Coronary artery (tissue), 2 donors: Measurements from ENCODE around the gene PLEKHG3.
"Not testable (repeated sequence)": the region's sequence is repeated elsewhere in the genome, so short reads cannot be mapped to it uniquely, and the experiment has no call there.

Source experiments
- DNase-seq: peaks from one replicate; pipeline ENCODE4 v3.0.0-alpha.2; 2017; ENCODE audit warnings: low spot score
- H3K27ac ChIP-seq, 2 donors: fragments of 200-600 bp; sonication (generic); one replicate each; pipeline ENCODE4 v1.5.1; 2016 to 2019
- H3K4me3 ChIP-seq: fragments of 200-600 bp; sonication (generic); 2 replicates; pipeline ENCODE4 v1.5.1; 2016; ENCODE audit warnings: mild to moderate bottlenecking, moderate library complexity
- CTCF ChIP-seq: fragments of 200-600 bp; sonication (generic); IDR thresholded peaks from one replicate; pipeline ENCODE4 v1.5.1; 2019; ENCODE audit warnings: antibody characterized with exemption

The PLEKHG3 gene

DNA sequence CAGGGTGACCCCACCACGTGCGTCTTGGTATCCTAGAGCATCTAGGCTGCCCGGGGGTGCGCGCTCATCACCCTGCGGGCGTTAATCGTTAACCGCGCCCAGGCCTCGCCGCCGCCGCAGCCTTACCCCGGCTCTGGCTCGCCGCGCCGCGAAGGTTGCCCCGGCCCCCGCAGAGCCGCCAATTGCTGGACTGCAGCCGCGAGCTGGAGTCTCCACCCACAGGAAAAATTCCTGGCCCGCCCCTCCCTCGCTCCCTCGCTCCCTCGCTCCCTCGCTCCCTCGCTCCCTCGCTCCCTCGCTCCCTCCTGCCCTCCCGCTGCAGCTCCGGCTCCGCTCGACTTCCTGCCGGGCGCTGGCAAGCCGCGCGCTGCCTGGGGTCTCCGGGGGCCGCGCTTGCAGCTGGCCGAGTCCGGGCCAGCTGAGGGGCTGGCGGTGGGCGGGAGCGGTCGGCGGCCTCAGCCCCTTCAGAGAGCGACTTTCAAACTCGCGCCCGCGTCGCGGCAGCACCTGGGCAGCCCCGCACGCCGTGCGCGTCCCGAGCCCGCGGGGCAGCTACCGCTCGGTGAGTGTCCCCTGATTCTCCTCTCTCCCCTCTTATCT, at the start of gene PLEKHG3:
Gene PLEKHG3 (plus strand): TSS at position 282 of the 600 bp plus-strand sequence. CDS start 23,208 bp downstream, outside the sequence.
- peak; percentile 83 for DNase-seq
- TF ChIP-seq CTCF = no peak
- peak within 1 kb of the TSS; percentile 92 to 99 for H3K27ac ChIP-seq
- H3K4me3 ChIP-seq = peak within 1 kb of the TSS; percentile 93

DNA sequence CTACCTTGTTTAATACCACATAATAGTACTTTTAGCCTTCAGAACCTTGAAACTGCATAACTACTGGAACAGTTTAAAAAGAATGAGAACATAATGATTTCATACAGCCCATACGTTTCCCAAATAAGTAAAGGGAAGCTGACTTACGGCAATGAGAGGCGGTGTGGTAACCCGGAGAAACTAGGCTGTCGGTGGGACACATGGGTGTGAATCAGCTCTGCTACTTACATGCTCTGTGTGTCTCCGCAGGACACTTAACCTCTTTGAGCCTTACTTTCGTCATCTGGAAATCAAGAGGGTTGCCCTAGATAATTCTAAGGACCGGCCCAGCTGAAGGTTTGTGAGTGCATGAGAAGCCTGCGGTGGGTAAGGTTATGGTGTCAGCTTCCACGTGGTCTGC, 49.3 kb upstream of the PLEKHG3 start:
- H3K4me3 ChIP-seq = peak overlapping the region; percentile 16
- TF ChIP-seq CTCF = no peak
- H3K27ac ChIP-seq = peak overlapping the region; percentile 68 to 76
- DNase-seq = no peak

- DNase-seq = no peak
- Histone ChIP-seq H3K27ac (no peak overlapping the region), H3K4me3 (no peak overlapping the region)
- TF ChIP-seq CTCF = no peak
Observed at GRCh38 chr14:64656986-64657385, 47.2 kb upstream of the PLEKHG3 start.

- no peak for DNase-seq
- Histone ChIP-seq H3K4me3 (no peak overlapping the region), H3K27ac (no peak overlapping the region)
- TF ChIP-seq CTCF = no peak
Observed at GRCh38 chr14:64658201-64658600, 46.0 kb upstream of the PLEKHG3 start.

DNA sequence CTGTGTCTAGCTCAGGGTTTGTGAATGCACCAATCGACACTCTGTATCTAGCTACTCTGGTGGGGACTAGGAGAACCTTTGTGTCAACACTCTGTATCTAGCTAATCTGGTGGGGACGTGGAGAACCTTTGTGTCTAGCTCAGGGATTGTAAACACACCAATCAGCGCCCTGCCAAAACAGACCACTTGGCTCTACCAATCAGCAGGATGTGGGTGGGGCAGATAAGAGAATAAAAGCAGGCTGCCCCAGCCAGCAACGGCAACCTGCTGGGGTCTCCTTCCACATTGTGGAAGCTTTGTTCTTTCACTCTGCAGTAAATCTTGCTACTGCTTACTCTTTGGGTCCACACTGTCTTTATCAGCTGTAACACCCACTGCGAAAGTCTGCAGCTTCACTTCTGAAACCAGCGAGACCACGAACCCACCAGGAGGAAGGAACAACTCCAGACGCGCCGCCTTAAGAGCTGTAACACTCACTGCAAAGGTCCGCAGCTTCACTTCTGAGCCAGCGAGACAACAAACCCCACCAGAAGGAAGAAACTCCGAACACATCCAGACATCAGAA, 45.4 kb upstream of the PLEKHG3 start:
- H3K27ac ChIP-seq, DNase-seq, H3K4me3 ChIP-seq: not testable (repeated sequence)

DNA sequence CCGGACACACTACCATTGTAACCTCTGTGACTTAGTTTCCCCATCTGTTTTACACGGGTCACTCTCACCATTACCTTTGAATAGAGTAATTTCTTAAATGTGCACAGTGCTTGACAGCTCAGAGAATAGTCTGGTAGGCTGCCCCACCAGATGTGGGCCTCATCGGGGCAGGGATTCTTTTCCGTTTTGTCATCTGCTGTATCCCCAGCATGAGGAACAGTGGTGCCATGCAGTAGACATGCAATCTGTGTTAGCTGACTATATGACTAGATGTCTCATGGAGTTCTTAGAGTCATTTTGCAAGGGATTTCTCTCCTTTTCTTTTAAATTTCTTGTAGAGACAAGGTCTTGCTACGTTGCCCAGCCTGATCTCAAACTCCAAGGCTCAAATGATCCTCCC, 44.9 kb upstream of the PLEKHG3 start:
- no peak for DNase-seq
- no peak for TF ChIP-seq CTCF
- Histone ChIP-seq H3K4me3 (no peak overlapping the region), H3K27ac (no peak overlapping the region)

DNA sequence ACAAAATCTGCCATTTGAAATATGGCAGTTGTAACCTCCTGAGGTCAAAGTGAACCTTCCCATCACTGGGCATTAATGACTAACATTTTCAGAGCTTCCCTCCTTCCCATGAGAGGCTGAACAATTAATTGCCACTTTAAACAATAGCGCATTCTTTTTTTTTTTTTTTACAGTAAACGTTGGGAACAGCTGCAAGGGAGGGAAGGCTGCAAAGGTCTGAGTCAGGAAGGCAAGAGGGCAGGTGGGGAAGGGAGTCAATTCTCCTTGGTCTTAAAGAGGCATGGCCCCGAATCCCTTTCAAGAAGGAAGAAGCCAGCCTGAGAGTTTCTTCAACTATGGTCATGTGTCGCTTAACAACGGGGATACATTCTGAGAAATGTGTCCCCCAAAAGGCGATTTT, 41.0 kb upstream of the PLEKHG3 start:
- no peak for TF ChIP-seq CTCF
- Histone ChIP-seq H3K4me3 (no peak overlapping the region), H3K27ac (no peak overlapping the region)
- no peak for DNase-seq
